T1000 (cell line): ENCODE data around the gene LEAP2.

ENCODE experiments used
- DNase-seq: peaks from one replicate; lab custom pipeline; 2025; ENCODE audit warnings: mixed read lengths; lab: John Stamatoyannopoulos, UW

LEAP2 gene

DNA sequence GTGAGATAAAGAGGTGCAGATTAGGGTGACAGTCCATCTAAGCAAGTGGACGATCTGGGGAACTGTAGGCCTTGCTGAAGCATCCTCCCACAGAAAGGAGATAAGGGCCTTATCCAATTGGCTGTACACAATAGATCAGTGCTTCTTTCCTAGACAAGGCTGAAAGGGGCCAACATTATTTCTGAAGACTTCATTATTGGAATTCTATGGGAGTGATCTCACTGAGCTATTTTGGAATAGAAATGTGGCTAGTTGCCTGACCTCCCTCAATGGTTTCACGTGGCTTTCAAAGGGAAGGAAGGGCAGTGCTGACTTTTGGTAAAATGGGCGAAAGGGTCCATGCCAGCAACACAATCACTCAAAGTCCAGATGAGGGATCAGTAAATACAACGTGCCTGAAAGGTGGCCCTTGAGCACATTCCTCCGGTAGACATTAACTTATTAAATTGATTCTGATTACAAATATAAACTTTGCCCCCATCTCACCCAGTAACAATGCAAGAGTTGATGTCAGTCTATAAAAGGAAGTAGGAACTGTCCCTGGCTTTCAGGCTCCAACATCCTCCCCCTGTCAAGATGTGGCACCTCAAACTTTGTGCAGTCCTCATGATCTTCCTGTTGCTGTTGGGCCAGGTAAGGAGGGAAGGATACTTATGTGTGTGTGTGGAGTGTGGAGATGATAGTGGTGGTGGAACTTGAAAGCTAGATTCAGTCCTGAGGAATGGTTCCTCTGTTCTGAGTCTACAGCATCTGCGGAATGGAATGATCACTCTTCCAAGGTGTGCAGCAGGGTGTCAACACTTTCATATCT lies at the start of gene LEAP2:
Gene LEAP2 (plus strand): TSS at position 550 of the 811 bp plus-strand sequence. CDS start 27 bp downstream, at position 577.
- DNase-seq = no peak

- no peak for DNase-seq
These were observed 49.0 kb upstream of the LEAP2 start for GRCh38 chr5:132824426-132824825.

- no peak for DNase-seq
These were observed 48.2 kb upstream of the LEAP2 start for GRCh38 chr5:132825033-132825833.

- DNase-seq = no peak
These were observed 47.6 kb upstream of the LEAP2 start for GRCh38 chr5:132825834-132826391.

GRCh38 chr5:132826424-132827082 lies 46.9 kb upstream of the LEAP2 start:
- DNase-seq = no peak

DNA sequence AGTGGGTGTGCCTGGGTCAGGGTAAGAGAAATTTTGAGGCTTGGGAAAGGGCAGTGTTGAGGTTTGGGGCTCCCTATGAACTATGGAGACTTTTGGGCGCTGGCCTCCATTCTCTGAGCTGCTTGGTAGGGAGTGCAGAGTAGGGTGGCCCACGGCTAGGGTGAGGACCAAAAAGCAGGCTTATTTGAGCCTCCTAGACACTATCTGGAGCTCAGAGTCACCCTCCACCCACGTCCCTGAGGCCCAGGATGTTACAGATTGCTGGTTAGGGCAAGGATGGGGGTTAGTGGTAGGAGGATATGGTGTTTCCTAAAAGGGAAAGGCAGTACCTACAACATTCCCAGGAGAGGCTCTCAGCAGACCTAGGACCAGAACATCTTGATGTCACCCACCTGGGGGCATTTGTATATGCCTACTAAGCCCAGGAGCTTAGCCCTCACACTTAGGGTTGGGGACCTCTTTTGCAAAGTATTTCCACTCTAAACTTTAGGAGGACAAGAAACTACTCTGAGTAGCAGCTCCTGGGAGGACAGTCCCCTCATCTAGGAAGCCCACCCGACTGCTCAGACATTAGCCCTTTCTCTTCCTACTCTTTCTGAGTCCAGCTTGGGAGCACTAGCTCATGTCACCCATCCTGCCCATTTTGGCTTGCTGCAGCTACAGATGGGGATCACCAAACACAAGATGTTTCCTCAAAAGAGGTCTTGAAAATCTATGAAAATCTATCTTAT lies 45.4 kb upstream of the LEAP2 start:
- no peak for DNase-seq

- no peak for DNase-seq
These were observed 44.5 kb upstream of the LEAP2 start for GRCh38 chr5:132828846-132829494.

- peak; percentile 43 for DNase-seq
These were observed 43.6 kb upstream of the LEAP2 start for GRCh38 chr5:132829742-132830435.

DNA sequence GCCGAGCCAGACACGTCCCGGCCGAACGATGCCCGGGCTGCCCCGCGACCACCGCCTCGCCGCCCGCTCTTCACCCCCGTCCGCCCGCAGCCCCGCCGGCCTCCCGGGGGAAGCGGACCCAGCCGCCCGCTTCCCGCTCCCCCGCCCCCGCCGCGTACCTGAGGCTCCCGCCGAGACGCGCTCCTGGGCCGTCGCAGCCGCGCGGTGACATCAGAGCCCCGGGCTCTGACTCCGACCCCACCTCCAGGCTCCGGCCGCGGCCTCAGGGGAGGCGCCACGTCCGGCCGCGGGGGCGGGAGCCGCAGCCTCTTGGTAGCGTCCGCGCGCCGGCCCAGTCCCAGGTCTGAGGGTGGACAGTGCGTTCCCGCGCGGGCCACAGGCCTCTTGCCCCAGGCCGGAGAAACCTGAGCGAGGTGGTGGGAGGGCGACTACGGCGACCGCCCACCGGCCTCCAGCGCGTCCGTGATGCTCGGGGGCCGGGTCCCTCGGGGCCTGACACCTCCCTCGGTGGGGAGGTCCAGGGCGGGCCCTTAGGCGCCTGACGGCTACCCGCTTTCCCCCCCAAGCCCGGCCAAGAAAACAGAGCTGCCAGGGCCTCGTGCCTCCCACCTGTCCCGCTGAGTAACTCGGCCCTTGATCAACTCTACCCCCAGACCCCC lies 42.9 kb upstream of the LEAP2 start, which contains the start of gene SHROOM1:
Gene SHROOM1 (minus strand): TSS at position 212 of the 659 bp plus-strand sequence. CDS start 4,507 bp downstream, outside the sequence.
- DNase-seq = no peak

DNA sequence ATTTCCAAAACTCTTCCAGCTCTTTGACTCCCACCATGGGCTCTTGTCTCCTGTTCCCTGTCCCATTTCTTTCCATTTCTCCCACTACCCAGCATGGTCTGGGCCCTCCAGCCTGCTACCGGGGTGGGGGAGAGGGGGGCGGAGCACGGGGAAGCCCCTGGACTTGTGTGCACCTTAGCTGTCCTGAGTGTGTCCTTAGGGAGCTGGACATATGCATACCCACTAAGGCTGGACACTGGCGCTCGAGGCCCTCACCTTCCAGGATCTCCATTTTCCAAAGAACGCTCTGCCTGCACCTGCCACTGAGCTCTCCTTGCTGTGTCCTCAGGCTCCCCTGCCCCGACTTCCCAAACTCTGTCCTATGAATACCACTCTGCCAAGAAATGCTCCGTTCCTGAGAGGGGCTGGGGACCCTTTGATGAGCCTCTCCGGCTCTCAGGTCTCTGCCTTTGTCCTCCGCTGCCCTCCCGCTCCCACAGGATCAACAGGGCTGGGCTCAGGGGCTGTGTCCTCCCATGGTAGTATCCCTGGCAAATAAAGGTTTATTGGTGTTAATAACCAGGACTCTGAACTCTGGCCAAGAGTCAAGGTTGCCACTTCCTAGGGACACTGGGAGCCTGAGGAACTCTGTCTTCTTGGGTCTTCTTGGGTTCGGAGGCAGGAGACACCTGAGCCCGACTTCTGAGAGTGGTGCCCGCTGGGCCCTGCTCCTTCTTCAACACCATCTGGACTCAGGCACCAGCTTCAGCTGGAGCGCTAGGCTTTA lies 42.2 kb upstream of the LEAP2 start:
- DNase-seq = no peak

- no peak for DNase-seq
These were observed 40.9 kb upstream of the LEAP2 start for GRCh38 chr5:132832612-132833011.

GRCh38 chr5:132834057-132834456 lies 39.4 kb upstream of the LEAP2 start:
- no peak for DNase-seq

GRCh38 chr5:132836852-132837251 lies 36.6 kb upstream of the LEAP2 start:
- DNase-seq = no peak

- no peak for DNase-seq
These were observed 35.6 kb upstream of the LEAP2 start for GRCh38 chr5:132837868-132838267.

DNA sequence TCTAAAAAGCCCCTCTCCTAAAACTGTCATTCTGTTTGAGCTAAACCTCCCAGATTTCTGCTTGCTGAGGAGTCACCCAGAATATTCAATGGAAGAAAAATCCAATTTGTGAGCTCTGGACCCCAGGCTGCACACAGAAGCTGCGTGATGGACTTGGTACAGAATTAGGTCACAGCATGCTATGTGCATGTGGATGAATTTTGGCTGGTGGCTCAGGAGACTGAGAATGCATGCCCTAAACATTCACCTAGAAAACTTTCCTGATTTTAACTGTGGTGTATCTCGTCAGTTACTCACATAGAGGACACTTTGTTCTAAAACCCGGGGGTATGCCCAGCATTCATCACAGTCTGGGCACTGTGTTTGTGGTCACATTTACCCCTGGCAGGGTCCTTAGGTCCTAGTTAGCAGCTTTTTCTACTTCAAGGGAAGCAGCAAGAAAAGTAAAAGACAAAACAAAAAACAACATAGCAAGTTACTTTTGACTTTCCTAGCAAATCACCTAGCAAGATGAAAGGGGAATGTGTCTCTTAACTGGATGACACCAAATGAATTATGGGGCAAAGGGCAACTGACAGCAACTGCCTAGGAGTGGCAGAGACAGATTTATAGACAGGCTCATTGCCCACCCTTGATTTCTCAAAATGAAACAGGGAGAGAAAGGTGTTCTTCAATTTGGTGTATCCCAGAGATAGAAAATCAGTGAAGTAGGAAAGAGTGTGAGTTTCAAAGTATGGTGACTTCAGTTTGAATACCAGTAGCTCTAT lies 34.8 kb upstream of the LEAP2 start:
- no peak for DNase-seq

DNA sequence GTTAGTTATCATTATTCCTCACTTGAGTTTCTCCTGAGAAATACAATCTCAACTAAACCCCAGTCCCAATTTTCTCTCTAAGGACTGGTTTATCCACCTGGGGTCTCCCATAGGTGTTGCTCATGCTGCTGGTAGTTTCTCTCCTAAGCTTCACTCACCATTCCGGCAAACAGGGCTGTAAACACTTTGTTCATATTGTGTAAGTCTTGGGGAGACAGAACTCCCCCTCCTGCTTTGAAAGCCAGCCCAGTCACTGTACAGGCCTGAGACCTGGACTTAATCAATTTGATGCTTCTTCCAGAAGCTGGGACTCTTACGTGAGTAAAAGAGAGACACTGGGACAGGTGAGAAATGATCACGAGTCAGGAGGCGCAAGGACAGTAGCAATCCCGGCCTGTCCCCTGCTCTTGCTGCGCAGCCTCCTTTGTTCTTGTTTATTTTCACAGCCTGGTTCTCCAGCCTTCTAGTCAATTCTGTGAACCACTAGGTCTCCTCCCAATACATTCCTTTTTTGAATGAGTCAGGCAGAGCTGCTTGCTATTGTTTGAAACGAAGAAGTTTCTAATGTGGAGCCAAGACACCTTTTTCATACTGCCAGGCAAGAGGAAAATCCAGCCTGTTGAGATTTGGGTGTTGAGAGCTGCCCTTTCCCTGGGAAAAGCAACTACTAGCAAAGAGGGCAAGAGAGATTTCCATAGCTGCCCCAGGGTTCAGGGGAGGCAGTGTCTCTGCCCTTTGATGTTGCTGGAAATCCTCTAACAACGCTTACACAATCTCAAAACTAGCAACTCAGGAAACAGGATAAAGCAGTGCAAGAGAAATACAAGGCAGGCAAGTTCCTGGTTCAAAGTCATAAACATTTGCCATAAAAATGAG lies 33.8 kb upstream of the LEAP2 start:
- DNase-seq = no peak

DNA sequence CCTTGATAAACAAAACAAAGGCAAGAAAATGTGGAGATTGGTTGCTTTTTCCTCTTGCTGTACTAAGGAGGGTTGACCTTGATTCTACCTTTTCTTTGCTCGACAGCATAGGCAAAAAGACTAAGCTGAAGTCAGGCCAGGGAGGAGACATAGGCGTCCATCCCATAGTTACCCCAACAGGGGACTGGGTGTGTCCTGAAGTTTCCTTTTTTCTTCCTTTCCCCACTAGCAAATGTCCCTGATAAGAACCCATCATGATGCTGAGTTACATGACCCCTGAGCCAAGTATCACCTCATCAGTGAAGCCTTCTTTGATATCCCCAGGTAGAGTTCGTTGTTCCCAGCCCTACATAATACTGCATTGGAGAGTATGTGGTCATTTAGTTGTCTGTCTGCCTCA lies 33.2 kb upstream of the LEAP2 start:
- no peak for DNase-seq
